NB4 (cell line): Measurements from ENCODE around the gene AFAP1L2.

ENCODE experiments used
- DNase-seq: peaks from one replicate; pipeline ENCODE4 v3.0.0; 2010; ENCODE audit warnings: low read depth
- H3K4me3 ChIP-seq: one replicate; pipeline ENCODE4 v1.5.1; 2011; ENCODE audit warnings: mild to moderate bottlenecking, low read depth, low read length, moderate library complexity
- MYC ChIP-seq: IDR thresholded peaks from 2 replicates; pipeline ENCODE4 v1.6.1; 2011; ENCODE audit warnings: low read depth, low read length
- POLR2A ChIP-seq: IDR thresholded peaks from 2 replicates; pipeline ENCODE4 v1.6.1; 2011; ENCODE audit warnings: mild to moderate bottlenecking; ENCODE audit not compliant: insufficient read length; ENCODE audit errors: extremely low read depth
- TF ChIP-seq, protein P1 (sequence below): IDR thresholded peaks from one replicate; pipeline ENCODE4 v1.5.1; 2012; ENCODE audit warnings: low read depth, low read length
- TF ChIP-seq, protein P2 (sequence below): IDR thresholded peaks from 2 replicates; pipeline ENCODE4 v1.6.1; 2011; ENCODE audit warnings: low read depth, low read length

The AFAP1L2 gene

DNA sequence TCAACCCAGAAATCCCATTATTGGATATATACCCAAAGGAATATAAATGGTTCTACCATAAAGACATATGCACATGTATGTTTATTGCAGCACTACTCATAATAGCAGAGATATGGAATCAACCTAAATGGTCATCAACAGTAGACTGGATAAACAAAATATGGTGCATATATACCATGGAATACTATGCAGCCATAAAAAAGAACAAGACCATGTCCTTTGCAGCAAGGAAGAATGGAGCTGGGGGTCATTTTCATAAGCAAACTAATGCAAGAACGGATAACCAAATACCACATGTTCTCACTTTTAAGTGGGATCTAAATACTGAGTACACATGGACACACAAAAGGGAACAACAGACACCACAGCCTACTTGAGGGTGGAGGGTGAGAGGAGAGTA is 2.2 kb upstream of the AFAP1L2 start:
- TF ChIP-seq POLR2A (no peak), MYC (no peak)
- TF ChIP-seq, protein P1, sequence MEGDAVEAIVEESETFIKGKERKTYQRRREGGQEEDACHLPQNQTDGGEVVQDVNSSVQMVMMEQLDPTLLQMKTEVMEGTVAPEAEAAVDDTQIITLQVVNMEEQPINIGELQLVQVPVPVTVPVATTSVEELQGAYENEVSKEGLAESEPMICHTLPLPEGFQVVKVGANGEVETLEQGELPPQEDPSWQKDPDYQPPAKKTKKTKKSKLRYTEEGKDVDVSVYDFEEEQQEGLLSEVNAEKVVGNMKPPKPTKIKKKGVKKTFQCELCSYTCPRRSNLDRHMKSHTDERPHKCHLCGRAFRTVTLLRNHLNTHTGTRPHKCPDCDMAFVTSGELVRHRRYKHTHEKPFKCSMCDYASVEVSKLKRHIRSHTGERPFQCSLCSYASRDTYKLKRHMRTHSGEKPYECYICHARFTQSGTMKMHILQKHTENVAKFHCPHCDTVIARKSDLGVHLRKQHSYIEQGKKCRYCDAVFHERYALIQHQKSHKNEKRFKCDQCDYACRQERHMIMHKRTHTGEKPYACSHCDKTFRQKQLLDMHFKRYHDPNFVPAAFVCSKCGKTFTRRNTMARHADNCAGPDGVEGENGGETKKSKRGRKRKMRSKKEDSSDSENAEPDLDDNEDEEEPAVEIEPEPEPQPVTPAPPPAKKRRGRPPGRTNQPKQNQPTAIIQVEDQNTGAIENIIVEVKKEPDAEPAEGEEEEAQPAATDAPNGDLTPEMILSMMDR = no peak
- TF ChIP-seq, protein P2, sequence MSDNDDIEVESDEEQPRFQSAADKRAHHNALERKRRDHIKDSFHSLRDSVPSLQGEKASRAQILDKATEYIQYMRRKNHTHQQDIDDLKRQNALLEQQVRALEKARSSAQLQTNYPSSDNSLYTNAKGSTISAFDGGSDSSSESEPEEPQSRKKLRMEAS = no peak
- no peak for DNase-seq
- H3K4me3 ChIP-seq = no peak overlapping the region

DNA sequence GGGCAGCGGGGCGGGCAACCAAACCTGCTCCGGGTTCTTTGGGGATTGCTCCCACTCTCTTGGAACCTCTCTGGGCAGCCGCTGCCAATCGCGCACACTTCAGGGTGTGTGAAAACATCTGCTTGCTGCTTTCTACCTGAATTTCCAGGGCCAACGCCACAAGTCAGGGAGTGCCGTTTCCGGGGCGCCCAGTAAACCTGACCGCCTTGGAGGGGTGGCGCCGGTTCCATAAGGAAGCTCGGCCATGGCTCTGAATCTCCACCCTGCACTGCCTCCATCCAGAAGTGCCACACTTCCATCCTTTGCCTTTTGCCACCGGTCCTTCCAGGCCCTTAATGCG is 679 bp upstream of the AFAP1L2 start:
- H3K4me3 ChIP-seq = no peak overlapping the region
- TF ChIP-seq, protein P2 = no peak
- TF ChIP-seq, protein P1 = no peak
- TF ChIP-seq POLR2A (no peak), MYC (no peak)

DNA sequence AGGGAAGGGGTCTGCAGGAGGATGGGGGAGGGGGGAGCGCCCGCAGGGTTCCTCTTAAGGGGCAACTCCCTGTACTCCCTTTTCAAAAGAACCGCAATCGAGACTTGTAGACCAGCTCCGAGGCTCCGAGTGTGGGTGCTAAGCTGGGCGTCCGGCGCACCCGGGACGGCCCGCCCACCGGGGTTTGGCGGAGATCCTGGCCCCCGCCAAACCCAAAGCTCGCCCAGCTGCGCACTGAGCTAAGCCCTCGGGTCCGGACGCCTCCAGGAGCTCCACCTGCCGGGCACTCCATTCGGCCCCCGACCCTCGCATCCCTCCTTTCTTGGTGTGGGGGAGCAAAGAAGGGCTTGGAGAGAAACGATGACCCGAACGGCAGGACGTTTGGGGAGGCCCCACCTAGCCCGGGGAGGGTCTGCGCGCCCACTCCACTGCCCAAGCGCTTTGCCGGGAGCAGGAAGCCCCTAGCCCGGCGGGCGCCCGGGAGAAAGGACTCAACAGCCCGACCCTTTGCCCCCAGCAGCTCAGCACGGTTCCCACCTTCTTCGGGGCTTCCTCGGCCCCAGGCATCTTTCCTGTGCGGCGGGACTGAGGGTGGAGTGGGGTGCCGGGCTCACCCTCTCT is 651 bp downstream of the AFAP1L2 start:
- TF ChIP-seq, protein P2 = no peak
- no peak for TF ChIP-seq POLR2A
- no peak for TF ChIP-seq MYC
- TF ChIP-seq, protein P1 = no peak
- H3K4me3 ChIP-seq = no peak overlapping the region
- no peak for DNase-seq

More for the DNA sequence above, 679 bp upstream of the AFAP1L2 start:
- DNase-seq = no peak

DNA sequence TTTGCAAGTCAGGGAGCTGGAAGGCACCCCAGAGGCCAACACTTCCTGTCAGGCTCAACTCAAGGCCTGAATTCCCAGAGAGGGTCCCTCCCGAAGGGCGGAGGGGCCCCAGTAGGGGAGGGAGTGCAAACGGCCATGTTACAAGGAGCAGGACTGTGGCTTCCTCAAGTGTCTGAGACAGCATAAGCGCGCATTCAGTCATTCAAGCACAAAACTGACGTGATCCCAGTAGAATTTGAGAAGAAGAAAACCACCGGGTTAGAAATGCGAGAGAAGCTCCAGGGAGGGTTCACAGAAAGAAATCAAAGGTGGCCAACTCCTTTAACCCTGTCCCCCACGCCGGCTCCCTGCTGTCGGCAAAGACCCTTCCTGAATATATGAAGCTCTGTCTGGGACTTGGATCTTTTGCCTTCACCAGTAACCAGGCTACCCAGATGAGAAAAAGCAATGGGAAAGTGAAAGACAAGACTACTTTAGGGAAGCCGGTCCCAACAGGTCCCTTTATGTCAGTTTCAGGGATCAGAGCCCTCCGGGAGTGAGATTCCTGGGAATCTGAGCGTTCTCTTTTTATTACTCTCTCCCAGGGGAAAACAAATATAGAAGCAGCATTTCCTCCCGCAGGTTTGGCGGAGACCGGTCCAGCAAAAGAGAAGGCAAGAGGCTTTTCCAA is 1.3 kb downstream of the AFAP1L2 start:
- no peak for DNase-seq
- TF ChIP-seq, protein P1 = no peak
- TF ChIP-seq MYC = no peak
- TF ChIP-seq, protein P2 = no peak
- no peak for TF ChIP-seq POLR2A
- H3K4me3 ChIP-seq = no peak overlapping the region

DNA sequence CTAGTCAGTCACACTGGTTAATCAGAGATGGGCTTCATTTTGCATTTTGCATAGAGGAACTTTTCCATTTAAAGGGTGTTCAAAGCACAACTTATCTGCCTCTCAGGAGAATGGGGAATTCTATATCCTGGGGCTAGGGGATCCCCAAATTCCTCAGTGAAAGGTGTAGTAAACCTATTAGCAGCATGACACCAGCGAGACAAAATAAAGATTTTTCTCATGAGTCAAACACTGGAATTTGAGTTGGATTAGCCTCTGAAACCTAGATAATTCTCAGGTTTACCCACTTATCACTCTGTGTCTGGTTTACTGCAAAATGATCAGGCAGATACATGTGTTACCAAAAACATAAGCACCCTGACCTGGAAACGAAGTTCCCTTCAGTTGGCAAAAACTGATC is 2.1 kb downstream of the AFAP1L2 start:
- no peak for DNase-seq
- no peak overlapping the region for H3K4me3 ChIP-seq
- TF ChIP-seq, protein P1 = no peak

DNA sequence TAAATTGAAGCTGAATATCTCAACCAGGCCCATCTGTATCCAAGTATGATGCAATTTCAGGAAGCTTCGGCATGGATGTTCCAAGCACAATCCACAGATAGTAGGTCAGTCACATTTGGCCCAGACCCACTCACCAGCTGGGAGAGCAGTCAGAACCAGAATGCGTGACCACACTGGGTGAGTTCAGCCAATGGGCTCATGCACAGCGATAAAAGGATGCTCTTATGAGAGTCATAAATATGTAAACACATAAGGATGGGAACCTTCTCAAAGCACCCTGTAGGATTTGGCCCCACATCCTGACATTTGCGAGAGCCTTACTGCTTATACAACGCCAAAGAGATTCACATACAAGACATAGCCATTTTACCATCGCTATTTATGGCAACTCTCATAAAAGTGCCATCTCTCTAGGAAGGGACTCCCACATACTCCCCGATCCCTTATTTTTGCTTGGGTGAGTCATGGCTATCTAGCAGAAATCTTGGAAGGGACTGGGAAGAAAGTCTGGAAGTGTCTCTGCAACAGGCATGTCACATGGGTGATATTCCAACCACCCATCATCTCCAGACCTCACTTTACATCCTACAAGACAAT is 3.0 kb downstream of the AFAP1L2 start:
- DNase-seq = no peak
- TF ChIP-seq MYC = no peak
- TF ChIP-seq, protein P2 = no peak
- no peak for TF ChIP-seq POLR2A
- TF ChIP-seq, protein P1 = no peak
- no peak overlapping the region for H3K4me3 ChIP-seq
